Stimulated activated CD8-positive, alpha-beta memory T cell treated with anti-CD3 and anti-CD28 coated beads, Interleukin-2, amount 100 ng/mL, for 48 hours (primary cell): Measurements from ENCODE around the gene MBD5.
A peak's percentile ranks its signal among the peaks of the same experiment; 100 is the strongest.
"Not testable (repeated sequence)": the region's sequence is repeated elsewhere in the genome, so short reads cannot be mapped to it uniquely, and the experiment has no call there.

ENCODE experiments used
- DNase-seq, 2 donors: peaks; one replicate each; pipeline ENCODE4 v3.0.0-alpha.2; 2020; ENCODE audit warnings: low read depth in 2 of 2

The MBD5 gene

DNA sequence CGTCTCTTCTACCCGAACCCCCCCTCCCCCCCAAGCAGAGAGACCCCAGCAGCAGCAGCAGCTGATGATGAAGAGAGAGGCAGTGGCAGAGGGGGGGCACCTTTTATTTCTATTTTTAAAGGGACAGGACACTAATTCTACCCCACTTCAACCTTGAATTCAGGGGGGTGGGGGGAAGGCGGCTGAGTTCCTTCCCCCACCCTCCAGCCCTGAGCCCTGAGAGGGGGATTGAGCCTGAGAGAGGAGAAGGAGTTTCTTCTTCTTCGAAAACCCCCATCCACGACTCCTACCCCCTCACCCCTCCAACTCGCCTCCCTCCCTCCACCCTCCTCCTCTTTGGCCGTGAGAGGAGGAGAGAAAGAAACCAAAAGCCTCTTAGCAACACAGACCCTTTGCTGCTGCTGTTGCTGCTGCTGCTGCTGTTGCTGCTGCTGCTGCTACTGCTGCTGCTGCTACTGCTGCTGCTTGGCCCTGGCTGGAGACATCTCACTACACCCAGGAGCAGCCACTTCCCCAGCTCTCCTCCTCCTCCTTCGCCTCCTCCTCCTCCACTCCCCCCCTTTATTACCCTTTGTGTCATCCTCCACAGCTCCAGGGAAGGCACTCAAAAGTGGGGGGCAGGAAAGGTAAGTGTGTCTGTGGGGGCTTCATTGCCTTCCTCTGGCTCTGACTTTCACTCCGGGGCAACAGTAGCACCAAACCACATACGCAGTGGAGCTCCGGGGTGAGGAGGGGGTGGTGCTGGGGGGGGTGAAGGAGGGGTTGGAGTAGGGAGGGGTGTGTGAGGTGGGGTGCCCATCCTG, at the start of gene MBD5:
Gene MBD5, plus strand, starts transcription at position 33 of the 803 bp plus-strand sequence.
- peak in 1 of 2 donors; percentile 23 for DNase-seq

DNA sequence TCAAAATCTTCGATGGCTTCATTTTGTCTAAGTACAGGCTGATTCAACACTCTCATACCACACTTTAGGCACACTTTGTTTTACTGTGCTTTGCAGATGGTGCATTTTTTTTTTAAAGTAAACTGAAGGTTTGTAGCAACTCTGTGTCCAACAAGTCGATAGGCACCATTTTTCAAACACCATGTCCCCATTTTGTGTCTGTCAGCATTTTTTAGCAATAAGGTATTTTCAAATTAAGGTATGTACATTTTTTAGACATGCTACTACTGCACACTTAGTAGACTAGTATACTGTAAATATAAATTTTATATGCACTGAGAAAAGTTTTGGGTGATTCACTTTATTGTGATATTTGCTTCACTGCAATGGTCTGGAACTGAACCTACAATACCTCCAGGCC, 44.8 kb upstream of the MBD5 start:
- DNase-seq, result no peak

DNA sequence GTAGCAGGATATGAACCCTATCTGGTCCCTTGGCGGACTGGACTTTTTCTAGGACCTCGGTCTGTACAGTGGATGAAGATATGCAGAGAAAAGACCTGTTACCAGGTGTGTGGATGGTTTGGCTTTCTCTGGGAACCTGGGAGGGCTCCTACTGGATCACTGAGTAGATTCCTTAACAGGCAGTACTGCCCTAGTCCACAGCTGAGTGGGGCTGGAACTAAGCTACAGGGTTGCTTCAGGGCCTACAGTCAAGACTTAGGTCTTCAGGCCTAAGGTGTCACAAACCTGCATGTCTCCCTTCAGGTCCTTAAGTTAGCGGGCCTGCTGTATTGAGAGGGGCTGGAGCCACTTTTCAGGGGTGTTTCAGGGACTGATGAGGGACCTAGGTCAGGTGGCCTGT, 43.2 kb upstream of the MBD5 start:
- no peak for DNase-seq

DNA sequence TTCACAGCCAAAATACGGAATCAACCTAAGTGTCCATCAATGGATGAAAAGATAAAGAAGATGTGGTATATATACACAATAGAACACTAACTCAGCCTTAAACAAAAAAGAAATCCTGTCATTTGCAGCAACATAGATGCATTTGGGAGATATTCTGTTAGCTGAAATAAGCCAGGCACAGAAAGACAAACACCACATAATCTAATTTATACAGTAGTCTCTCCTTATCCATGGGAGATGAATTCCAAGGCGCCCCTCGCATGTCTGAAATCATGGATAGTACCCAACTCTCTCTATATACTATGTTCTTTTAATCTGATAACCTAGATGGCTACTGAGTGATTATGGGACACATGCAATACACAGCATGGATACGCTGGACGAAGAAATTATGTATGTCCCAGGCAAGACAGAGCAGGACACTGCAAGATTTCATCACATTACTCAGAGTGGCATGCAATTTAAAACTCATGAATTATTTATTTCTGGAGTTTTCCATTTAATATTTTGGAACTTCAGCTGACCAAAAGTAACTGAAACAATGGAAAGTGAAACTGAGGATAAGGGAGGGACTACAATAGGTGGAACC, 39.9 kb upstream of the MBD5 start:
- no peak for DNase-seq

DNA sequence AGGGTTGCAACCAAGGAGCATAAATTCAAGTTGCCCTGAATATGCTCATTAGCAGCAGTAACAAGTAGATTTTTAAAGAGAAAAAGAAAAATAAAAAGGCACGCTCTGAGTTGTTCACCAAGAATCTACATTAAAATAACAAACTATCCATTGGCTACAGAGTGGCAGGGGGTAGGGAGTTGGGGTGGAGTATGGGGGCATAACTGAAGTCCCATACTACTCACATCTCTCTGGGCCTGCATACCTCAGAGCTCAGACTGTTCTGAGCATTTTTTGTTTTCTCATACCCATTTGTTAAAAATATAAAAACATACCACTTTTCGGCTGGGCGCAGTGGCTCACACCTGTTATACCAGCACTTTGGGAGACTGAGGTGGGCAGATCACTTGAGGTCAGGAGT, 31.8 kb upstream of the MBD5 start:
- no peak for DNase-seq

DNA sequence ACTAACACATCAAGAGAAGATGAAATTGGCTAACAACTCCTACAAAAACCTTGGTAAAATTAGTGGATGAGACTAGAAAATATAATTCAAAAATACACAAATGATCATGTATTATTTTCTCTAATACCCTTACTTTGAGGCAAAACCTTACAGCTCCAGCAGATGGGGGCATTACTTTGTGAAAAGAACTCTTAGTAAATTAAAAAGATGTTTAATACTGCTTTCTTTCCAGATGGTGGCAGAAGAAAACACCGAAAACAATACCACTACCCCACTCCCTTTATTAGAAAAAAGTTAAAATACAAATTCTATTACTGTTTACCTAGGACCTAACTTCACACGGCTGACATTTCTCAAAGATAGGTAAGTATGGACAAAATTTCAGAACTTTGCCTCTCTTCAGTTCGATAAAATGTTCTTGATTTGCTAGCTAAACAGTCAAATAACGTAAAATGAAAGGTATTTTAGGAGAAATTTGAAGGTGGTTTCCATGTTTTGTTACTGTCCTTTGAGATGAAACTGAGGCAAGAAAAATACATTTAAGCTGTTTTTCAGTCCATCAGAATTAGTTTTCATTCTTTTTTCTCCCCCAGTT, 31.0 kb upstream of the MBD5 start:
- no peak for DNase-seq

DNA sequence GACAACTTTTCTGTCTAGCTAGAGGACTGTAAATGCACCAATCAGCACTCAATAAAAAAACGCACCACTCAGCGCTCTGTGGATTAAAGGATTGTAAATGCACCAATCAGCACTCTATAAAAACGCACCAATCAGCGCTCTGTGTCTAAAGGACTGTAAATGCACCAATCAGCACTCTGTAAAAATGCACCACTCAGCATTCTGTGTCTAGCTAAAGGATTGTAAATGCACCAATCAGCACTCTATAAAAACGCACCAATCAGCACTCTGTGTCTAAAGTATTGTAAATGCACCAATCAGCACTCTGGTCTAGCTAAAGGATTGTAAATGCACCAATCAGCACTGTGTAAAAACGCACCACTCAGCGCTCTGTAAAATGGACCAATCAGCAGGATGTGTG, 25.9 kb upstream of the MBD5 start:
- DNase-seq, result not testable (repeated sequence)

DNA sequence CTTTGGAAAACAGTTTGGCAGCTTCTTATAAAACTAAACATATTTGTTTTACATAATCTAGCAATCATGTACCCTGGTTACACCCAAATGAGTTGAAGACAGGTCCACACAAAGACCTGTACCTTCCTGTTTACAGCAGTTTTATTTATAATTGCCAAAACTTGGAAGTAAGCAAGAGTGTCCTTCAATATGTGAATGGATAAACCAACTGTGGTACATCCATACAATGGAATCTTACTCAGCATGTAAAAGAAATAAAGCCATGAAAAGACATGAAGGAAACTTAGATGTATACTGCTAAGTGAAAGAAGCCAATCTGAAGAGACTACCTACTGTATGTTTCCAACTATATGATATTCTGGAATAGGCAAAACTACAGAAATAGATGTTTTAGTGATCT, 24.1 kb upstream of the MBD5 start:
- no peak for DNase-seq

DNA sequence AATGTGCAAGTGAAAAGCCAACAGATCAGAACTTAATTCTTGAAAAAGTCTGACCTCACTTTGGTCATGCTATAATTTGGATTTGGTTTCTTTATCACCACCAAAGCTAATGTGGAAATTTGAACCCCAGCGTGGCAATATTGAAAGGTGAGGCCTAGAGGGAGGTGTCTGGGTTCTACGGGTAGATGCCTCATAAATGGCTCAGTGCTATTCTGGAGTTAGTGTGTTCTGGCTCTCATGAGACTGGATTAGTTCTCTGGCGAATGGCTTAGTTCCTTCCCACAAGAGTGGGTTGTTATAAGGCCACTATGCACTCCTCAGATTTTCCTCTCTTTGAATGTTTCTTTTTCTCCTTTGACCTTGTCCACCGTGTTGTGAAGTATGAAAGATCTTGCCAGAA, 22.7 kb upstream of the MBD5 start:
- no peak for DNase-seq

DNA sequence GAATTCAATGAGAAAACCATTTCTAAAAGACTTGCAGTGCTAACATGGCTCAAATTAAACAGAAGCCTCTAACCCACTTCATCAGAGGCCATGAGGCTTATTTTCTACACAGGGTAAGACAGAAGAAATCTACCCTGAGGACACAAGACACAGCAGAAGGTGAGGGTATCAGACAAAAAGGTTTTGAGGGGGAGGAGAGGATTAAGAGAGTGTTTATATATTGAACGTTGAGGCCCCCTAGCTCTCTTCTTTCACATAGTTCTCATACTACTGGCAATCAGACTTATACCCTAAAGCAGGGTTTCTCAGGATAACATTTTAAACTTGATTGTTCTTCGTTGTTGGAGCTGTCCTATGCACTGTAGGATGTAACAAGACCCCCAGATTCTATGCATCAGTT, 21.8 kb upstream of the MBD5 start:
- no peak for DNase-seq

DNA sequence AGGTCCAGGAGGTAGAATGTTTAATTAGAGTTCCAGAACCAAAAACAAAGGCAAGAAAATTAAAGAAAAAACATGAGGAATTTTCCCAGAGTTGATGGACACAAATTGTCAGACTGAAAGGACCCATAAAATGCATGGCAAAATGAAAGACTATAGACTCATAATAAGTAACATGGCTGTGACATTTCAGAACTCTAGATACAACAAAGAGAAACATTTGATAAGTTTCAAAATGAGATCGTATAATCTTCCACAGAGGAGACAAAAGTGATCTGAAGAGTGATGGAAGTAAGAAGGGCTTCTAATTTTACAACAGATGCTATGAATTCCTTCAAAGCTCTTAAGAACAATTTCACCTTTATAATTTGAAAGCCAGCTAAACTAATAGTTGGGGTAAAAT, 20.8 kb upstream of the MBD5 start:
- DNase-seq, result no peak

DNA sequence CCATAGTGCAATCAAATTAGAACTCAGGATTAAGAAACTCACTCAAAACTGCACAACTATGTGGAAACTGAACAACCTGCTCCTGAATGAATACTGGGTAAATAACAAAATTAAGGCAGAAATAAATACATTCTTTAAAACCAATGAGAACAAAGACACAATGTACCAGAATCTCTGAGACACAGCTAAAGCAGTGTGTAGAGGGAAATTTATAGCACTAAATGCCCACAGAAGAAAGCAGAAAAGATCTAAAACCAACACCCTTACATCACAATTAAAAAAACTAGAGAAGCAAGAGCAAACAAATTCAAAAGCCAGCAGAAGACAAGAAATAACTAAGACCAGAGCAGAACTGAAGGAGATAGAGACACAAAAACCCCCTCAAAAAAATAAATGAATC, 18.5 kb upstream of the MBD5 start:
- not testable (repeated sequence) for DNase-seq

DNA sequence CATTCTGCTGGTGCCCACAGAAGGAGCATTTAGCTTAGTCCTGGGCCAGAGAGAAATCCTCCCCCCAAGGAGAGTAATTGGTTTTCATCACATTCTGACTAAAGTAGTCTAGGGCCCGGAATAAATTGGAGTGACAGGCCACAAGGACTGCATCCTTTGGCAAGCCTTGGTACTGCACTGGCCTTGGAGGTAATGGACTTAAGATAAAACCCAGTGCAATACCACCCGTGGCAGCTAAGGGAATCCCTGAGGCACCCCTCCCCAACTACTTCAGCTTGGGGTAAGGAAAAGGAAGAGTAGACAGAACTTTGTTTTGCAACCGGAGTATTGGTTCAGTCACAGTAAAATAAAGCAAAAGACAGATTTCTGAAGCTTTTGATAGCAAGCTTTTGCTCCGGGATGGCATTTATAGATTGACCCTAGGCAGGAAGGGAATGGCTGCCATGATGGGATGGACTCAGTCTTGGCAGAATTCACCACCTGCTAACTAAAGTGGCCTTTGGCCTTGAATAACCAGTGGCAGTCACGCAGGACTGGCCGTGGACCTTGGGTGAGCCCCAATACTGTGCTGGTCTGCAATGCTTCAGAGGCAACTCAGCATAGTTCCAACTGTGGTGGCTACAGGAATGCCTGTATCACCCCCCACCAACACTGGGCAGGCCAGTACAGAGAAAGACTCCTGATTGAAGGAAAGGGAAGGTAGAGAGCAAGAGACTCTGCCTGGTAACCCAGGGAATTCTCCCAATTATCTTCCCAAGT, 14.5 kb upstream of the MBD5 start:
- no peak for DNase-seq

DNA sequence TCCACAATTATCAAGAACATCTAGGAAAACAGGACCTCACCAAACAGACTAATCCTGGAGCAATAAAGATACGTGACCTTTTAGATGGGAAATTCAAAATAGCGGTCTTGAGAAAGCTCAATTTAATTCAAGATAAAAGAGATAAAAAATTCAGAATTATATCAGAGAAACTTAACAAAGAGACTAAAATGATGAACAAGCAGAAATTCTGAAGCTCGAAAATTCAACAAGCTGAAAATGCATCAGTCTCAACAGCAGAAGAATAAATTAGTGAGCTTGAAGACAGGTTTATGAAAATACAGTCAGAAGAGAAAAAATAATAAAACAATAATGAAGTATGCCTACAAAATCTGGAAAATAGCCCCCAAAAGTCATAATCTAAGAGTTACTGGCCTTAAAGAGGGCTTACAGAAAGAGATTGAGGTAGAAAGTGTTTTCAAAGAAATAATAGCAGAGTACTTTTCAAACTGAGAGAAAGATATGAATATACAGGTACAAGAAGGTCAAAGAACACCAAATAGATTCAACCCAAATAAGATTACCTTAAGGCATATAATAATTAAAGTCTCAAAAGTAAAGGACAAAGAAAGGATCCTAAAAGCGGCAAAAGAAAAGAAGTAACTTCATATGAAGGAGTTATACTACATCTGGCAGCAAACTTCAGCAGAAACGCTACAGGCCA, 13.5 kb upstream of the MBD5 start:
- DNase-seq, result no peak

DNA sequence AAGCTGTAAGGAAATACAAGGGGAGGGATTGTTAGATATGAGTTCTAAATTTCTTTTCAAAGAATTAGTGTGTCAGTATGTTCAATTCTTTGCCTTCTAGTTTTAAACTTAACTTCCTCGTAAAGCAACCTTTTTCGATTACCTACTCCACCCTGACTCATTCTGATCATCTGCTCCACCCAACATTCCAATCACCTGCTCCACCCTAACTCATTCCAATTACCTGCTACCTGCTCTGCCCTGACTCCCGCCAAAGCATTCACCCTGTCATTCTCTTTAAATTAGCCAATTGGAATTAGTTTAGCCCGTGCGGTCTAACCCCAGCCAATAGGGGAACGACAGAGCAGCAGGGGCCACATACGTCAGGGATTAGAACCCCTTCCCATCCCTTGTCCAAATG, 12.5 kb upstream of the MBD5 start:
- not testable (repeated sequence) for DNase-seq

DNA sequence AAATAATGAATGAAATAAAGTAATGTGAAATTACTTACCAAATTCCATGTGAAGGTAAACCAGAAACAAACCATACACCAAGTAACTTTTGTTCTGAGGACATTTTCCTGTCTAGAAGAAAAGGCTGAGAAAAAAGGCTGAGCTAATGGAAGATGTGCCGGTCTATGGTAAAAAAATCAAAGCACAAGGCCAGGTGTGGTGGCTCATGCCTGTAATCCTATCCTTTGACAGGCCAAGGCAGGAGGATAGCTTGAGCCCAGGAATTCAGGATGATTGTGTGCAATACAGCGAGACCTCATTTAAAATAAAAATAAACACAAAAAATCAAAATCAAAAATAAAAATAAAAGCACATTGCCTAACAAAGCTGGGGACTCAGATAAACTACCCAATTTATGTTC, 7.0 kb upstream of the MBD5 start:
- no peak for DNase-seq

DNA sequence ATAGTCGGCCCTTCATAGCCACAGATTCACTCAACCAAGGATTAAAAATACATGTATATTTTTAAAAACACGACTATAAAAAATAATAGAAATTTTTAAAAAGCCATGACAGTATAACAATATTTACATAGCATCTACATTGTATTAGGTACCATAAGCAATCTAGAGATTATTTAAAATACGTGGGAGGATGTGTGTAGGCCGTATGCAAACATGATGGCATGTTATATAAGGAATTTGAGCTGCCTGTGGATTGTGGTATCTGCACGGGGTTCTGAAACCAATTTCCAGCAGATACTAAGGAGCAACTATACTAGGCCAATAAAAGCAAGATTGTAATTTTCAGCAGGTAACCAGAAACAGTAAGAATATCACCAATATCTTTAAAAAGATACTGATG, 6.3 kb upstream of the MBD5 start:
- no peak for DNase-seq

DNA sequence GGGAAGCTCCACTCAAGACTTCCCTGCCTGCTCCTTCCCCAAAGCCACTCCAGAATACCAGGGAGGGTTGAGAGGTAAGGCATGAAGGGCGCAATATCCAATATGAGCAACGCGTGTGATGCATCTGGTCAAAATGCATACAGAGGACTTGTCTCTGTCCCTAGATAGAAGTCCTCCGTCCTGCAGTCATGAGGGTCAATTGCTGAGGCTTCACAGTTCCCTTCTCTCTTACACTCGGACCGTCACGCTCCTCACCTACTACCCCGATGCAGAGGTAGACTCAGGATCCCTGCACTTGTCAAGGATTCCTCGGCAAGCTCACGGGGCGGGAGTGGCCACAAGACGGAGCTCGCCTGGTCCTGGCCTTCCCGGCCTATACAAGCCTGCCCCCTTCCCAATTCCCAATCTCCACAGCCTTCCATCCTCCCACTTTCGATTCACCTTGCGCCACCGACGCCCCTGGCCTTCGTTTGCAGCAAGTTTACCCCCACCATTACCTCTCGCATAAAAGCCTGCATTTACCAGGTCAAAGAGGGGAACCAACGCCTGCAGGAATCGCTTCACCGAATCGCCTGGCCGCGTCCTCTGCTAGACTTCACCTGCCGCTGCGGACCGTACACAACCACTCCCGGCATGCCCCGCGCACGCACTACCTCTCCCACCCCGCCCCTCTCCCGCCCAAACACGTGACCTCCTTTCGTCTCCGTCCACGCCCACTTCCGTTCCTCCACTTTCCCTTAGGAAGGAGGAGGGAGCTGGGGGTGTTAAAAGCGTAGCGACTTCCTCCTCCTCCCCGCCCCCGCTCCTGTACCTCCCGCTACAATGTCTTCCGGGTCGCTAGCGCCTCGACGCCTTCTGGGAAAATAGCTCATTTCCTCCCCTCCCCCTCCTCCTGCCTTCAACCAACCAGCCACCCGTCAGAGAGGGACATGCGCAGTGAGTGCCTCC, 506 bp upstream of the MBD5 start, which contains the start of gene ORC4:
Gene ORC4, minus strand, starts transcription at position 627 of the 948 bp plus-strand sequence. CDS start 44,779 bp downstream, outside the sequence.
- peak; percentile 88 to 96 for DNase-seq

DNA sequence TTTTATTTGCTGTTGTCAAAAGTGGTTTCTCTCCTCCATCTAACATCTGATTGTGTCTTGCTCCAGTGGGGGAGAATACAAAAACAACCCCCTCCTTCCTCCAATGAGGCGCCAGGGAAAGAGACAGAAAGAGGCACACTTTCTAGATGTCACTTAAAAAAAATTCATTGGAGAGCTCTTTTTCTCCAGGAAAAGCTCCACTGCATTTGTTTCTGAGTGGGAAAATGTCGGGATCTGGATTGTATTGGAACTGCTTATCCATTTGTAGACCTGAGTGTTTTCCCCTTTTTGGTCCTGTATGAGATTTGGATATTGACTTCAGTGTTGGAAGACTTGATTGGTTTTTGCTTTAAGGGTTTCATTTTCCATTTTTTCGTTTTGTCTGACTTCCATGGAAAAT, 995 bp downstream of the MBD5 start:
- DNase-seq, result no peak

DNA sequence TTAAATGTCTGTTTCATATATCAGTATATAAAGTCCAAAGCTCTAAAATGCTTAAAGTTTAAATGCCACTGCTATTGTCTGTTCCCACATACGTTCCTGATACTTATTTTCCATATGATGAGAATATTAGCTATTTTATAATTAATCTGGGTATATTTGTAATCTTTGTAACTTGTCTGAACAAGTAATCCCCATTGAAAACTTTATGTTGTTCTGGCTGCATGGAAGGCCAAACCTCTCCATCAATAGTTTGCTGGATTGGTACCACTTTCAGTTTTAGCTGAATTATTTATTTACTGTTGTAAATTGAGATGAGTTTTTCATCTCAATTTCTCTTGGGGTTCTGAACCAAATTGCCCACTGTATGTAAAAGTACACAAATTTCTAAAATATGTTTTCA, 1.5 kb downstream of the MBD5 start:
- DNase-seq, result no peak

DNA sequence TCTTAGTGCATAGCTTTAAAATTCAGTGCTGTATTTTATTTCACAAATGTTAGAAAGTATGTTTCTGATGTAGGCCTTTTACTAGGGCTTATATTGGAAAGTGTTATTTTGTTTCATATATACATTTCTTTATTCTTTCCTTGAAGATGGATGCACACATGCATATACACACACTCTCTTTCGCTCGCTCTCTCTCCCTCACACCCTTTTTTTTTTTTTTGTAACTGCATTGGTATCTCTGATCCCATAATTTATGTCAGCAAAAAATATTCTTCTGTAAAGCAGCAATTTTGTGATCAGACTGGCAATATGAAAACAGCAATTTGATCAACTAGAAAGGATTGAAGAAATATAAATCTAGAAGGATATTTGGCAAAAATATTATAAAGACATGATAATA, 2.0 kb downstream of the MBD5 start:
- no peak for DNase-seq
